Stimulated activated CD8-positive, alpha-beta memory T cell treated with anti-CD3 and anti-CD28 coated beads, Interleukin-12 subunit alpha, Interleukin-12 subunit beta, amount 100 ng/mL, for 24 hours (primary cell): ENCODE results near the gene ZNF598.
"Not testable (repeated sequence)": the region's sequence is repeated elsewhere in the genome, so short reads cannot be mapped to it uniquely, and the experiment has no call there.

Experiments
- DNase-seq: peaks from one replicate; pipeline ENCODE4 v3.0.0-alpha.2; 2020; ENCODE audit errors: extremely low read depth

Gene ZNF598

GRCh38 chr16:2028146-2028545, 18.5 kb upstream of the ZNF598 start:
- DNase-seq = no peak

GRCh38 chr16:2027024-2028010, 17.7 kb upstream of the ZNF598 start:
- DNase-seq = no peak

- no peak for DNase-seq
Observed at GRCh38 chr16:2026461-2027023, 16.9 kb upstream of the ZNF598 start, which contains the start of gene NHERF2. TSS of gene NHERF2 (plus strand) at chr16:2026902. CDS start at chr16:2027006, 104 bp downstream.

- no peak for DNase-seq
Observed at GRCh38 chr16:2025878-2026460, 16.3 kb upstream of the ZNF598 start.

- no peak for DNase-seq
Observed at GRCh38 chr16:2025251-2025650, 15.6 kb upstream of the ZNF598 start.

- DNase-seq = no peak
Observed at GRCh38 chr16:2024032-2024420, 14.4 kb upstream of the ZNF598 start.

GRCh38 chr16:2023092-2024031, 13.7 kb upstream of the ZNF598 start:
- peak; percentile 79 for DNase-seq

- no peak for DNase-seq
Observed at GRCh38 chr16:2022723-2023091, 13.1 kb upstream of the ZNF598 start.

- no peak for DNase-seq
Observed at GRCh38 chr16:2019921-2020831, 10.6 kb upstream of the ZNF598 start.

GRCh38 chr16:2019518-2019920, 9.9 kb upstream of the ZNF598 start, which contains the start of gene NPW:
TSS of gene NPW (plus strand) at chr16:2019785.
- DNase-seq = no peak

GRCh38 chr16:2016407-2016922, 6.8 kb upstream of the ZNF598 start:
- DNase-seq = no peak

- no peak for DNase-seq
Observed at GRCh38 chr16:2015947-2016208, 6.3 kb upstream of the ZNF598 start.

- DNase-seq = no peak
Observed at GRCh38 chr16:2015117-2015946, 5.7 kb upstream of the ZNF598 start.

GRCh38 chr16:2013527-2013926, 3.9 kb upstream of the ZNF598 start:
- DNase-seq = no peak

GRCh38 chr16:2011726-2012125, 2.1 kb upstream of the ZNF598 start:
- not testable (repeated sequence) for DNase-seq

GRCh38 chr16:2009164-2009711, 383 bp downstream of the ZNF598 start:
- no peak for DNase-seq

- no peak for DNase-seq
Observed at GRCh38 chr16:2008631-2009163, 924 bp downstream of the ZNF598 start.

- no peak for DNase-seq
Observed at GRCh38 chr16:2008009-2008526, 1.6 kb downstream of the ZNF598 start.
